Smooth muscle cell of the pulmonary artery (primary cell): ENCODE data around the gene RPA3. TPM values are rescaled to one million over a fixed set of nuclear protein-coding genes. Genes with fewer than 3 reads are reported as not detected.

Experiments
- total RNA-seq: library from RNA; depleted of rRNA; stranded (reverse); fragments of >200 nt; gene quantifications from 2 replicates; pipeline ENCODE4 v1.2.3, GENCODE V29; 2014

Gene RPA3
- total RNA-seq = 6.8 and 15.4 TPM in 2 replicates

GRCh38 chr7:7718492-7718891 is at the start of gene RPA3:
RPA3 (minus strand) TSS chr7:7718607; CDS start chr7:7640418, 78,189 bp downstream.

GRCh38 chr7:7640221-7641128 is 77.9 kb downstream of the RPA3 start, which contains the start of gene UMAD1:
UMAD1 (plus strand) TSS chr7:7640752; CDS start chr7:7673372, 32,620 bp downstream.

Other genes starting within 250 kb of the RPA3 start
- 0.07 and 0.17 TPM in 2 replicates for gene COL28A1, start 182.7 kb downstream of the RPA3 start, total RNA-seq
- gene MIOS, start 151.7 kb downstream of the RPA3 start, total RNA-seq = 28.0 and 29.8 TPM in 2 replicates
- gene UMAD1, start 77.9 kb downstream of the RPA3 start, total RNA-seq = 11.4 and 14.3 TPM in 2 replicates